NCI-H345 treated with DMSO at 0.1 percent for 48 hours (cell line): ENCODE results near the gene LAMB4.

Source experiments
- DNase-seq: peaks from one replicate; lab custom pipeline; 2025; ENCODE audit not compliant: unreplicated experiment; lab: John Stamatoyannopoulos, UW

Gene LAMB4, protein sequence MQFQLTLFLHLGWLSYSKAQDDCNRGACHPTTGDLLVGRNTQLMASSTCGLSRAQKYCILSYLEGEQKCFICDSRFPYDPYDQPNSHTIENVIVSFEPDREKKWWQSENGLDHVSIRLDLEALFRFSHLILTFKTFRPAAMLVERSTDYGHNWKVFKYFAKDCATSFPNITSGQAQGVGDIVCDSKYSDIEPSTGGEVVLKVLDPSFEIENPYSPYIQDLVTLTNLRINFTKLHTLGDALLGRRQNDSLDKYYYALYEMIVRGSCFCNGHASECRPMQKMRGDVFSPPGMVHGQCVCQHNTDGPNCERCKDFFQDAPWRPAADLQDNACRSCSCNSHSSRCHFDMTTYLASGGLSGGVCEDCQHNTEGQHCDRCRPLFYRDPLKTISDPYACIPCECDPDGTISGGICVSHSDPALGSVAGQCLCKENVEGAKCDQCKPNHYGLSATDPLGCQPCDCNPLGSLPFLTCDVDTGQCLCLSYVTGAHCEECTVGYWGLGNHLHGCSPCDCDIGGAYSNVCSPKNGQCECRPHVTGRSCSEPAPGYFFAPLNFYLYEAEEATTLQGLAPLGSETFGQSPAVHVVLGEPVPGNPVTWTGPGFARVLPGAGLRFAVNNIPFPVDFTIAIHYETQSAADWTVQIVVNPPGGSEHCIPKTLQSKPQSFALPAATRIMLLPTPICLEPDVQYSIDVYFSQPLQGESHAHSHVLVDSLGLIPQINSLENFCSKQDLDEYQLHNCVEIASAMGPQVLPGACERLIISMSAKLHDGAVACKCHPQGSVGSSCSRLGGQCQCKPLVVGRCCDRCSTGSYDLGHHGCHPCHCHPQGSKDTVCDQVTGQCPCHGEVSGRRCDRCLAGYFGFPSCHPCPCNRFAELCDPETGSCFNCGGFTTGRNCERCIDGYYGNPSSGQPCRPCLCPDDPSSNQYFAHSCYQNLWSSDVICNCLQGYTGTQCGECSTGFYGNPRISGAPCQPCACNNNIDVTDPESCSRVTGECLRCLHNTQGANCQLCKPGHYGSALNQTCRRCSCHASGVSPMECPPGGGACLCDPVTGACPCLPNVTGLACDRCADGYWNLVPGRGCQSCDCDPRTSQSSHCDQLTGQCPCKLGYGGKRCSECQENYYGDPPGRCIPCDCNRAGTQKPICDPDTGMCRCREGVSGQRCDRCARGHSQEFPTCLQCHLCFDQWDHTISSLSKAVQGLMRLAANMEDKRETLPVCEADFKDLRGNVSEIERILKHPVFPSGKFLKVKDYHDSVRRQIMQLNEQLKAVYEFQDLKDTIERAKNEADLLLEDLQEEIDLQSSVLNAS (N-terminal part only)

DNA sequence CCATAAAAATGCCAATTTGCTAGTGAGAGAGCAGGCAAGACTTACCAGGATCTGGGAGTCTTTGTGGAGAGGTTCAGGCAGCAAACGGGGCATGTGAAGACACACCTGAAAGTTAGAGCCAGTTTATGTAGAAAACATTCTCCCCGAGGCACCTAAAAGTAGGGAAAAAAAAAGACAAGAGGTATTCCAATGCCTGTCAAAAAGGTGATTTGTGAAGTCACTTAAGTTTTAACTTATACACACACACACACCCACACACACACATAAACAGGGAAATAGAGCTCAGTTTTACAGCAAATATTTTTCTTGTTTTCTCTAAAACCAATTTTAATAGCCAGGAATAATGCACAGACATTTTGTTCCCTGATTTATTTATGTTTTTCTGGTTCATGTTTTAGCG is at the start of gene LAMB4:
TSS of gene LAMB4 (minus strand) at position 101 of the 400 bp plus-strand sequence. CDS start 7,197 bp downstream, outside the sequence.
- DNase-seq, result no peak

DNA sequence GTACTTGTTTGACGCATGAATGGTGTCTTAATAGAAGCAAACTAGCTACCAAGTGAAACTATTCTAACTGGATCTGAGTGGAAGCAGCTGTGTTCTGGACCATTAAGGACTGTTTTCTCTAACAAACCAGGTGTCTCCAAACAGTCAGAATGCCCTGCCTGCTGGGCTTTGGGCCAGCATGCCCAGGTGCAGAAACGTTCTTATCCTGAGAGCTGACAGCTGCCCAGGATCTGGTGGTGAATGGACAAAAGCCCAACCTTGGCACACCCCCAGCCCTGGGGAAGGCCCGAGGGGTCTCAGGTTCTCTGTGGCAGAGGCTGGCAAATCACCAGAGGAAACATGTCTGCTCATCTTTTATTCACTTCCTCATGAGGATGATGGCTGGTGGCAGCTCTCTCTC is 48.2 kb upstream of the LAMB4 start:
- peak; percentile 93 for DNase-seq

DNA sequence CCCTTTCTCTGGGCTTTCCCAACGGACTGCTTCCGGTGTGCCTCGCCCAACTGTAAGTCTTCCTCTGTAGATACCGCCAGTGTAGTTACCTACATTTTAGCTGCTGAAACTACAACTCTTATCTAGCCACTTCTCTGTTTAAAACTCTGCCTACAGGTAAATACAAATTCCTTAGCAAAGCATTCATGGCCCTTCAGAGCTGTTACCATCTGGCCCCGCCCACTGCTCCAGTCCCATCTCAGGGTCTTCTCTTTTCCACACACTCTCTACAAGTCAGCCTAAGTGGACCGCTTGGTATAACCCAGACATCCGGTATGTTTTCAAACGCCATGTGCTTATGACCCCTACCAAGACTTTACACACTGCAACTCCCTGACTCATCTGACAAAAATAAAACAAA is 41.0 kb upstream of the LAMB4 start:
- no peak for DNase-seq

DNA sequence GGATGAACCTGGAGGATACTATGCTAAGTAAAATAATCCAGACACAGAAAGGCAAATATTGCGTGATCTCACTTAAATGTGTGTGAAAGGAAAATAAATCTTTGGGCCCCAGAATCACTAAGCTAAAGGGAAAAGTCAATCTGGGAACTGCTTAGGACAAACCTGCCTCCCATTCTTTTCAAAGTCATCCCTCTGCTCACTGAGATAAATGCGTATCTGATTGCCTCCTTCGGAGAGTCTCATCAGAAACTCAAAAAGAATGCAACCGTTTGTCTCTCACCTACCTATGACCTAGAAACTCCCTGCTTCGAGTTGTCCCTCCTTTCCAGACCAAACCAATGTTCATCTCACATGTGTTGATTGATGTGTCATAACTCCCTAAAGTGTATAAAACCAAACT is 40.1 kb upstream of the LAMB4 start:
- DNase-seq, result no peak

DNA sequence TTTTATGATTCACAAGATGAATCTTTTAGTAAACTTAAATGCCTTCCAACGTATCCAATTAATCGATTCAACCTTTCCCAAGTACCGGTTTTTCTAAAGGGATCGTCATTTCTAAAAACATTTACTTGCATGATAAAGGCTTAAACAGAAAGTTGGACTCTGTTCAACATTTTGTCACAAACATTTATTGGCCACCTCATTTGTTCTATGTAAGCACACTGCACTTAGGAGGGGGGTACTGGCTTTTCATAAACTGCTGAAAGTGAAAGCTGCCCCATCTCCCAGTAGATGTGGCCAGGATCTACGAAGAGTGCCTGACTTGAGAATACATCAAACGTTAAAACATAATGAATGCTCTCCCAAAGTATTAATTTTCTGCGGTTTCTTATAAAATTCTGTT is 37.3 kb upstream of the LAMB4 start:
- DNase-seq, result no peak

DNA sequence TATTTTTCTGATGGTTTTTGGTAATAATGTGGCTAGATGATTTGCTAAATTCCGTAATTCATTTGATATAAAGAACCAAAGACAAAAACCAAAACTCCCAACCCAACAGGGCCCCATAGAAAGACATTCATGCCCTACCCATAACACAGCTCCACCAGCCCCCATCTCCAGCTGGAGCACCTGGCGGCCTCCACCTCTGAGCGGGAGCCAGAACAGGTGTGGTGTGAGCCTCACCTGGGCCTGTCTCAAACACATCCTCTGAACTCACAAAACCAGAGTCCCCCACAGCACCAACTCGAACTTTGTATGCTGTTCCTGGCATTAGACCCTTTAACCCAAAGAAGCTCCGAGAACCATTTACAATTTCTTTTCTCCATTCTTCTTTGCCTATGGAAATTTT is 36.5 kb upstream of the LAMB4 start:
- no peak for DNase-seq

DNA sequence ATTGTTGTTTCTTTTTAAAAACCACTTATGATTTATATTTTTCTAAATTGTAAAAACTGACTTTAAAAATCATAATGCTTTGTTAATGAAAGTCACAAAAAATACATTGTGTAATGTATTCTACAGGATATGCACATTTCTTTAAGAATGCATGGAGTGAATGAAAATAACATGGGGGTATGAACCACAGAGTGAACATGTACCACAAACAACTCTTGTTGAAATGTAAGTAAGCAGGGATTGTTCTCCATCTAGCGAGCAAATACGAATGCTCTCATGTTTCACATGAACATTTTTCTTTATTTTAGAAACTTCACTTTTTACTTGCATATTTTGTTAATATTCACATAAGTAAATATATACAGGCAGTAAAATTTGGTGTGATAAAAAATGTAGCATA is 35.6 kb upstream of the LAMB4 start:
- DNase-seq, result no peak

DNA sequence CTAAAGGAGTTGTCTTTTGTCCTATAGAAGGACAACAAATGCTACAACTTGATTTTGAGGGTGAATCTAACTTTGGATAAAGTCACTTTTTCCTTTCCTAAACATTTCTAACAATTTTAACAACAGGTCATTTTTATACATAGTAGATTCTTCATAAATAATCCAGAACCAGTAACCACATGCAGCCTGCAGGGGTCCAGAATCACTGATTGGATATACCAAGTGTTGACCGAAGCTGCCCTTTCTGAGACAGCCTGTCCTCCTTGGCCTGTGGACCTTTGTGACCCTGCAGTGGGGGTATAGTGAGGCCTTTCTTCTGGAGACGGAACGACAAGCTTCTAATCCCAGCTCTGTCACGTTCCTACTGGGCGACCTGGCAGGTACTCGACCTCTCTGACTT is 34.8 kb upstream of the LAMB4 start:
- DNase-seq, result no peak

DNA sequence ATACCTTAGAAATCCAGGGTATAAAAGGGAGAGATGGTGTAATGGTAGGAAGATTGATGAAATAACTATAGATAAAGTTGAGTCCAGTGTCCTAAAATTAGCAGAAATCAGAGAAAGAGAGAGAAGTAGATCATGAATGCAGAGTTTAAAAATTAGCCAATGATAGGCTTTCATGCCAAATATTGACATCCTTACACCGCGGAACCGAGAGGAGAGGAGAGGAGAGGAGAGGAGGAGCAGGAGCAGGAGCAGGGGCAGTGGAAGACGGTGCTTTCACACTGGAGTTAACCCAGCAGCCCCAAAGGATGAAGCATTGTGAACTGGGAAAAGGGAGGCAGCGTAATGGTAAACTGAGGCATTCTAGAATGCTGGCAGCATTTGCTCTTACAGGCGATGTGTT is 34.2 kb upstream of the LAMB4 start:
- no peak for DNase-seq

DNA sequence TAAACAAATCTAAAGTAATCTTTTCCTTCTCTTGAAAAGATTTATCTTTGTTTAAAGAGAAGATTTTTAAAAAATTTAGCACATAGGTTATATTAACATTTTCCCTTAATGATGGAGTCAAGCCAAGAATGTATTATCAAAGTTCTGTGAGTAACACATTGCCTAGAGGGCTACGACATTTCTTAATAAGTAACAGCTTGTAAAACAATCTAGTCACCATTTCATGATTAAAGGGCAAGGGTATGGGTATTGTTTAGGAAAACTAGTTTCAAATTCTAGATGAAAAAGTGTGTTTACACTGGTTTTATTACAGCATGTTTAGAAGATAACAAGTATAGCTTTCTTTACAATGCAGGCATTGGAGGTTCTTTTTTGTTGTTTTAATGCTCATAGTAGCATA is 28.6 kb upstream of the LAMB4 start:
- DNase-seq, result no peak

DNA sequence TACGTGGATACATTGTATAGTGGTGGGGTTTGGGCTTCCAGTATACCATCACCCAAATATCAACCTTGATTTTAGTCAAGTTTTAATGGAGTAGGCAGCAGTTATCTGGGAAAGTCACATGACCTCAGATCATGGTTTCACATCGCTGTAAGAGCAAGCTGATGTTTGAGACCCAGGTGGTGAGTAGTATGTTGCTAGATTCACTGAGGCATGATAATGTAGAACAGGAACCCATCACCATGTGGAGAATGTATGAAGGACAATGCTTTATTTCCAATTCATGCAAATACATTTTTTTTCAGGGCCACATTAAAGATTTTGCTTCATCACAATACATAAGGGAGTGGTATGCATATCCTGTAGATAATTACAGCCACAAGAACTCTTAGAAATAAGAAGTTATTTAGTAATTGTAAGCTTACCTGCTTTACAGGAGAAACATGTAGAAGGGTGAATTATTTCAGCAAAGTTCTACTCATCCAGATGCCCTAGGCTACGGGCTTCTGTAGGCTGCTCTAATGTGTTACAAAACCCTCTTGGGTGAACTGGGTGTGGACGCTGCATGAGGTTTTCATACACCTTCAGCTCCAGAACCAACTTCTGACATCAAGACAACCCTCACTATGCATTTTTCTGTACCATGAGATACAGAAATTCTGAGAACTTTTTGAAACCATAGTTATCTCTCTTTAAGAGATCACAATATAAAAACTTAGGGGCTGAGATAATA is 27.6 kb upstream of the LAMB4 start:
- no peak for DNase-seq

DNA sequence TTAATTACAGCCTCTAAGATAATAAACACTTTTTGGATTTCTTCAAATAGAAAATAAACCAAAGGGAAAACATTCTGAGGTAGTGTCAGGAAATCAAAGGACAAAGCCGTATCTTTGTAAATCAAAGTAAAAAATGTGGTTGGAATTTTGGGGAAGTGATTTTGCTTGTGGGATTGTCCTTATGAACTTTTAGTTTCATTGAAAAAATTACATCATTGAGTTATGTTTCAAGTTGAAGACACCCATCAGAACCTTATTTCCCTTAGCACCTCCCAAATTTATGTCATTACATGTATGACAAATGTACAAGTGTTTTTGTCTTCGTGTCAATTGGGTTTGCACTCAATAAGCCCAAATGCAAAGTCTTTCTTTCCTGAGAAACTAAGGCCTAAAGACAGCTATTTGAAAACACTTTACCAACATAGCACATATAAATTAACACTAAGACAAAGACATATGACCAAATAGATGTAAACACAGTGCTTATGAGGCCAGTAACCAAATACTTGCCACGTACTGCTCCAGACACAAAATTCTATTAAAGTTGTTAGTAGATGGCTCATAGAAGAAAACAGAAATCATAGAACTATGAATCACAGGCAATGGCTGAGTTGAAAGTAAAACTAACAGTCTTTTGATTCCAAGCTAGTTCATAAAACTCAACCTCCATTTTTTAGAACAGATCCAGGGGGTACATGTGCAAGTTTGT is 26.9 kb upstream of the LAMB4 start:
- DNase-seq, result no peak

DNA sequence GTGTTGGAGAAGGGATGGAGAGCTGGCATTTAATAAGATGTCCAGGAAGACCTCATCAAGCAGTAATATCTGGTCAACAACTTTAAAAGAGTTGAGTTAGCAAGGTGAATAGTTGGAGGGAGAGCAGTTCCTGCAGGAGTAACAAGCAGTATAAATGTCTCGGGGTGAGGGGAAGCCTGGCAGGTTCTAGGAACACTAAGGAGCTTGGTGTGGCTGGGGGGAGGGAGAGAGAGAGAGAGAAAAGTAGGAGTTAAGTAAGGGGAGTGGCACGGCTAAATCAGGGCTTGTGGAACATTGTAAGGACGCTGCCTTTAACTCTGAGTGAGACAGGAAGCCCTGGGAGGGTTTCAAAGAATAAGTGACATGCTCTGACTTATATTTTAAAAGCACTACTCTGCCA is 22.0 kb upstream of the LAMB4 start:
- DNase-seq, result no peak

DNA sequence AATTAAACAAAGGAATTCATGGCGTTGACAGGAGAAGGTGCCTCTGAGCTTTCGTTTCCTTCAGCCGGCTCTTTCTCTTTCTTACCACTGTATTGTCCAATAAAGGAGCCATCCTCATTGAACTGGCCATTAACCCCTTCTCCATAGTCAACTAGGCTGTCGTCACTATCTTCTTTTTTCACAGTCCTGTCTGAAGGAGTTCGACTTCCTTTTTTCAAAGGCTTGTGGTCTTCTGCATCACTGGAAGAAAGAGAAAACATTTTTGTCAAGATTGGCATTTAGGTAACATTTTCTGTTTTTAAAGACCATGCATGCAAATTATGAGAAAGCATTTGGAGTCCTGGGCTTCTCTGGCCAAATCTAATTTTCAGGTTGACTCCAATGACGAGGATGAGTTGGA is 19.7 kb upstream of the LAMB4 start:
- DNase-seq, result no peak

DNA sequence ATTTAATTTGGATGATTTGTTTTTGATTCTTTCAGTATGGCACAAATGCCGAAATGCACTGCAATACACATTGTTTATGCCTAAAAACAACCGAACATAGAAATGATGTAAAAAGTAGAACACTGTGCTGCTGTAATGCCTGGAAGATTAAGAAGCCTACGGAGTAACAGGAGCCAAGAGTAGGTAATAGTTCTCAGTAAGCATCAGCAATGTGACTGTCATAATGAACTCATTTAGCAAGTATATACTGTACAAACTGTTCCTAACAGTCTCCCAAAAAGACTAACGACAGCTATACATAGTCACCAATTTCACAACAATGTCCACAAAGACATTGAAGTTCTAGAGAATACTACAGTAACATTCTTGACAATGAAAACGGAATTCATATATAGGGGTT is 19.0 kb upstream of the LAMB4 start:
- no peak for DNase-seq

DNA sequence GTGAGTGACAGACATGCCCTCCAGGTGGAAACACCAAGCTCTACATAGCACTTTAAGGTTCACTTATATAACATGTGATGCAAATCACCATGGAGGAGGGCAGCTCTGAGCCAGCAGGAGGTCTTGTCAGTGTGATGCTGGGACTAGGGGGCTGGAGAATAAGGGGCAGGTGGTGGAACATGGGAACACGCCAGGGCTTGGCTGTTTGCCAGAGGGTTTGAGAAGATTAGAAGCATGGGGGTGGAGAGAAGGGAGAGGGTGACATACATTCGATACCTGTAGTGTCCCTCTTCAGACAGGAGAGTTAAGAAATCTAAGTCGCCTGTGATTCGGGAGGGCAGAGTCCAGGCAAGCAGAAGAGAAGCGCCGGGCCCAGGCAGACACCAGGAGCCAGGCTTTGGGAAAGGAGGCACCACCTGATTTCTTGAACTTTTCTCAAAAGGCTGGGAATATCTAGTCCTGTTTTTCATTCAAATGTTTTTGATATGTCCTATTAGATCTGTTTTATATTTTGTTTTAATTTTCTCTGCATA is 16.9 kb upstream of the LAMB4 start:
- peak; percentile 97 for DNase-seq

DNA sequence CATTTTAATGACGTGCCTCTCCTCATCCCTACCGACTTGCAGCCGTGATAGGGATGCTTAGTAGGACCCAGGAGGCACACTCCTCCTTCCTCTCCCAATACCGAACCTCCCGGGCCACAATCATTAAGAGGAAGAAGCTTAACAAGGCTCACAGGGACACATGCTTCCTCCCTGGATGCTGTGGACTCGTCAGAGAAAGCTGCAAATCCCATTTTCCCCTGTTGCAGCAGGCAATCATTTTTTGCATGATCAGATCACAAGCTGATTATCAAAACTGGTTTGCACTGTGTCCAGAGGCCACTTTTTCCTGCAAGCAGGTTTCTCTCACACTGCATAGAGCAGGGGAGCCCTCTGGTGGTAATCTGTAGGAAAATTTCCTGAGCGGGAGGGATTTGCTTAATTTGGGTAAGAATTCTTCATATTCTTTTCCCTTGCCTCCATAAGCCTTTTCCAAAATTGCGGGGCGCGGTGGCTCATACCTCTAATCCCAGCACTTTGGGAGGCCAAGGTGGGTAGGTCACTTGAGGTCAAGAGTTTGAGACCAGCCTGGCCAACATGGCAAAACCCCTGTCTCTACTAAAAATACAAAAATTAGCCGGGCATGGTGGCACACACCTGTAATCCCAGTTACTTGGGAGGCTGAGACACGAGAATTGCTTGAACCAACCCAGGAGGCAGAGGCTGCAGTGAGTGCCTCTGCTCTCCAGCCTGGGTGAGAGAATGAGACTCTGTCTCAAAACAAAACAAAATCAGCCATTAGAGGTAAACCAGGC is 16.1 kb upstream of the LAMB4 start:
- peak; percentile 35 for DNase-seq

DNA sequence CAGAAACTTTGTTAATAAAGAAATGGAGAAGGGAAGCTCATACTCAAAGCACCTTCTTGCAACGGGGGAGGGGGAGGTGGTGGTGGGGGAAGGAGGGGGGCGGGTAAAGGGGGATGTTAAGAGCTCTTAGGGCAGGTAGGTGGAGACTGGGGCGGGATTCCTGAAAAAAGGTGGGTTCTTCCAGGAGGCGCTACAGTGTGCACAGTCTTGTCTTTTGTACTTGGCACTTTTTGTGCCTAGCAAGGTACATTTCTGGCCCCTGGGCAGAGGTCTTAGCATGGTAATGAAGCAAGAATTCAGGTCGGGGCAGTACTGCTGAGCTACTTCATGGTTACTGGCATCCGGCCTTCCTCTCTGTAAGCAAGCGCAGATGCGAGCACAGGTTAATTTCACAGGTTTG is 15.2 kb upstream of the LAMB4 start:
- no peak for DNase-seq

DNA sequence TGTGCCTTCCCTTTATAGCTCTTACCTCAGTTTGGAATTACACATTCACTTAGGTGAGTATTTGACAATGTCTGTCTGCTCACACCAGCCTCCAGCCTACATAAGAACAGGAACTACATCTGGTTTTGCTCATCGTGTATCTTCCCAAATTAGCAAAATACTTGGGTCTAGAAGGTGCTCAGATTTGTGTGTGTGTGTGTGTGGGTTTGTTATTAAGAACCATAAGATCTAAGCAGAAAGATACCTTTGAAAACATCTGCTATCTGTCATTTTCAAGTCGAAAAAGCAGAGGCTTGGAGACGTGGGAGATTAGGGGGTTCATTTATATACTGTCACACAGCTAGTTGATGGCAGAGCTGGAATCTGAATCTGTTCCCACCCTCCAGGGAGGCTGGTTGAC is 14.8 kb upstream of the LAMB4 start:
- no peak for DNase-seq
